Immature natural killer cell (primary cell): ENCODE results near the gene ATP2C2. TPM values are rescaled to one million over a fixed set of nuclear protein-coding genes. Genes with fewer than 3 reads are reported as not detected.

Experiments
- DNase-seq, 3 donors: peaks; one replicate each; pipeline ENCODE4 v3.0.0; 2022; ENCODE audit warnings: mixed read lengths in 1 of 3
- H3K27ac Mint-ChIP-seq, 6 donors: one replicate each; pipeline ENCODE4 v1.8.0; 2020; ENCODE audit warnings: mixed read lengths in 6 of 6, mild to moderate bottlenecking in 5 of 6, inconsistent platforms in 4 of 6, moderate library complexity in 3 of 6
- H3K27me3 Mint-ChIP-seq, 3 donors: one replicate each; pipeline ENCODE4 v1.8.0; 2020 to 2021; ENCODE audit warnings: low read depth in 3 of 3, mild to moderate bottlenecking in 3 of 3, mixed read lengths in 3 of 3, moderate library complexity in 3 of 3, inconsistent platforms in 1 of 3
- H3K36me3 Mint-ChIP-seq, 3 donors: one replicate each; pipeline ENCODE4 v1.8.0; 2020; ENCODE audit warnings: mixed read lengths in 3 of 3, inconsistent platforms in 2 of 3, mild to moderate bottlenecking in 2 of 3
- H3K4me1 Mint-ChIP-seq, 2 donors: one replicate each; pipeline ENCODE4 v1.8.0; 2020; ENCODE audit warnings: inconsistent platforms in 2 of 2, mild to moderate bottlenecking in 2 of 2, mixed read lengths in 2 of 2, moderate library complexity in 1 of 2
- H3K4me3 Mint-ChIP-seq, 5 donors: one replicate each; pipeline ENCODE4 v1.8.0; 2020; ENCODE audit warnings: mild to moderate bottlenecking in 5 of 5, mixed read lengths in 5 of 5, inconsistent platforms in 3 of 5, moderate library complexity in 3 of 5
- H3K9me3 Mint-ChIP-seq, 6 donors: one replicate each; pipeline ENCODE4 v1.8.0; 2020; ENCODE audit warnings: mild to moderate bottlenecking in 6 of 6, mixed read lengths in 6 of 6, inconsistent platforms in 4 of 6, moderate library complexity in 3 of 6
- polyA plus RNA-seq, 3 donors: library from polyadenylated mRNA; unstranded; fragments of 300-500 nt; fragmentation: Illumina TruSeq; gene quantifications; one replicate each; pipeline ENCODE4 v1.2.3, GENCODE V29; 2021

Gene ATP2C2
- polyA plus RNA-seq, 3 donors from 2014 or later = not detected

GRCh38 chr16:84404324-84404723 is 36.0 kb downstream of the ATP2C2 start:
- no peak overlapping the region for H3K4me3 Mint-ChIP-seq
- H3K27ac Mint-ChIP-seq = no peak overlapping the region
- H3K4me1 Mint-ChIP-seq = no peaks in the 10 kb centered on the region
- H3K36me3 Mint-ChIP-seq = no peaks in the 10 kb centered on the region
- H3K27me3 Mint-ChIP-seq = peaks cover 3 to 9% (median 5%) of the 10 kb centered on the region in 3 donors
- no peaks in the 10 kb centered on the region for H3K9me3 Mint-ChIP-seq
- DNase-seq = no peak

GRCh38 chr16:84404936-84405639 is 36.8 kb downstream of the ATP2C2 start:
- Mint-ChIP-seq H3K36me3 (no peaks in the 10 kb centered on the region), H3K4me3 (no peak overlapping the region), H3K27ac (no peak overlapping the region), H3K4me1 (no peaks in the 10 kb centered on the region), H3K9me3 (no peaks in the 10 kb centered on the region), H3K27me3 (peaks cover 3 to 9% (median 5%) of the 10 kb centered on the region in 3 donors)
- no peak for DNase-seq

GRCh38 chr16:84406006-84406963 is 37.9 kb downstream of the ATP2C2 start:
- H3K4me3 Mint-ChIP-seq = no peak overlapping the region
- H3K9me3 Mint-ChIP-seq = no peaks in the 10 kb centered on the region
- H3K27me3 Mint-ChIP-seq = peaks cover 3 to 9% (median 5%) of the 10 kb centered on the region in 3 donors
- H3K36me3 Mint-ChIP-seq = no peaks in the 10 kb centered on the region
- H3K27ac Mint-ChIP-seq = no peak overlapping the region
- no peaks in the 10 kb centered on the region for H3K4me1 Mint-ChIP-seq
- no peak for DNase-seq

- H3K4me1 Mint-ChIP-seq = no peaks in the 10 kb centered on the region
- H3K36me3 Mint-ChIP-seq = no peaks in the 10 kb centered on the region
Measured at GRCh38 chr16:84407588-84408313, 39.4 kb downstream of the ATP2C2 start.

GRCh38 chr16:84408314-84408690 is 40.0 kb downstream of the ATP2C2 start:
- Mint-ChIP-seq H3K27ac (no peak overlapping the region), H3K4me1 (no peaks in the 10 kb centered on the region), H3K27me3 (peaks cover 3 to 8% (median 3%) of the 10 kb centered on the region in 3 donors), H3K36me3 (no peaks in the 10 kb centered on the region), H3K9me3 (no peaks in the 10 kb centered on the region), H3K4me3 (no peak overlapping the region)
- DNase-seq = no peak

More at GRCh38 chr16:84407588-84408313, 39.4 kb downstream of the ATP2C2 start:
- no peak overlapping the region for H3K27ac Mint-ChIP-seq
- H3K4me3 Mint-ChIP-seq = no peak overlapping the region
- DNase-seq = no peak
- peaks cover 3 to 6% (median 5%) of the 10 kb centered on the region in 3 donors for H3K27me3 Mint-ChIP-seq
- no peaks in the 10 kb centered on the region for H3K9me3 Mint-ChIP-seq

GRCh38 chr16:84408856-84409255 is 40.5 kb downstream of the ATP2C2 start:
- Mint-ChIP-seq H3K4me1 (no peaks in the 10 kb centered on the region), H3K9me3 (no peaks in the 10 kb centered on the region), H3K27ac (no peak overlapping the region), H3K36me3 (no peaks in the 10 kb centered on the region), H3K27me3 (peaks cover 3 to 10% (median 3%) of the 10 kb centered on the region in 3 donors), H3K4me3 (no peak overlapping the region)
- DNase-seq = no peak

- Mint-ChIP-seq H3K27me3 (peaks cover 2 to 7% (median 4%) of the 10 kb centered on the region in 3 donors), H3K9me3 (no peaks in the 10 kb centered on the region), H3K4me3 (no peak overlapping the region), H3K27ac (no peak overlapping the region), H3K4me1 (no peaks in the 10 kb centered on the region), H3K36me3 (no peaks in the 10 kb centered on the region)
- DNase-seq = no peak
Measured at GRCh38 chr16:84410361-84411138, 42.2 kb downstream of the ATP2C2 start.

GRCh38 chr16:84411768-84412167 is 43.4 kb downstream of the ATP2C2 start:
- no peak for DNase-seq
- Mint-ChIP-seq H3K9me3 (no peaks in the 10 kb centered on the region), H3K4me3 (no peak overlapping the region), H3K4me1 (no peaks in the 10 kb centered on the region), H3K27ac (no peak overlapping the region), H3K36me3 (no peaks in the 10 kb centered on the region), H3K27me3 (peaks cover 2 to 7% (median 4%) of the 10 kb centered on the region in 3 donors)

- Mint-ChIP-seq H3K4me3 (no peak overlapping the region), H3K27me3 (peaks cover 4 to 11% (median 4%) of the 10 kb centered on the region in 3 donors), H3K4me1 (no peaks in the 10 kb centered on the region), H3K36me3 (no peaks in the 10 kb centered on the region), H3K27ac (no peak overlapping the region), H3K9me3 (no peaks in the 10 kb centered on the region)
- DNase-seq = no peak
Measured at GRCh38 chr16:84412262-84412661, 43.9 kb downstream of the ATP2C2 start.

GRCh38 chr16:84413244-84414004 is 45.1 kb downstream of the ATP2C2 start:
- H3K9me3 Mint-ChIP-seq = no peaks in the 10 kb centered on the region
- H3K4me1 Mint-ChIP-seq = no peaks in the 10 kb centered on the region
- H3K36me3 Mint-ChIP-seq = no peaks in the 10 kb centered on the region
- no peak overlapping the region for H3K4me3 Mint-ChIP-seq
- DNase-seq = no peak
- H3K27ac Mint-ChIP-seq = no peak overlapping the region
- peaks cover 2 to 14% (median 7%) of the 10 kb centered on the region in 3 donors for H3K27me3 Mint-ChIP-seq

GRCh38 chr16:84414789-84415326 is 46.5 kb downstream of the ATP2C2 start:
- Mint-ChIP-seq H3K36me3 (no peaks in the 10 kb centered on the region), H3K27me3 (peaks cover 2 to 16% (median 7%) of the 10 kb centered on the region in 3 donors), H3K4me1 (no peaks in the 10 kb centered on the region), H3K4me3 (no peak overlapping the region), H3K27ac (no peak overlapping the region), H3K9me3 (no peaks in the 10 kb centered on the region)
- no peak for DNase-seq
